HG03460 (cell line): ENCODE measurements around the gene IL17RD.
A peak's percentile ranks its signal among the peaks of the same experiment; 100 is the strongest.

Experiments used
- ATAC-seq: cut with Tn5 transposase; IDR thresholded peaks from one replicate; pipeline ENCODE4 v1.9.1; 2021; ENCODE audit not compliant: unreplicated experiment

IL17RD gene

DNA sequence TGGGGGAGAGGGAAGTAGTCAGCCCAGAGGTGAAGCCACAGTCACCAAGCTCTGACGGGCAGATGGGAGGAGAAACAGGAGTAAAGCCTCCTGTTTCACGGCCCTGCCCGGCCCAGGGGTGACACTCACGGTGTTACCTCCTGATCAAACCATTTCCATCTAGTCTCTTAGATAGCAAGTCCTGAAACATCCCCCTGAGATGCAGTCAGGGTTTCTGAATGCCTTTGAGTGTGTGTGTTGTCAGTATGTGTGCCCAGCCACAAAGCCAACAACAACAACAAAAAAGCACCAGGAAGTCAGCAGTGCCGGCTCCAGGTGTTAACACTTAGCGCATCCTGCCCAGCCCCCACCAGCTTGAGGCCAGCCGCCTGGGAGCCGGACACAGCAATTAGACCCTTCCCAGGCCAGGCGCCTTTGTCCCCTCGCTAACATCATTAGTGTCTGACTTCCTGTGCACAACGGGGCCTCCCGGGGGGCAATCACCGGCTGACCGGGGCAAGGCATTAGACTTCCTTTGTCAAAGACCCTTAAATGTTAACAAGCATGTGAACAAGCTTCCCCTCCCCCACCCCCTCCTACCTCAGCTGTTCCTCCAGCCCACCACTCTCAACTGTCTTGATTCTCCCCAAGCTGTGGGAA is 34.5 kb downstream of the IL17RD start:
- no peak for ATAC-seq

DNA sequence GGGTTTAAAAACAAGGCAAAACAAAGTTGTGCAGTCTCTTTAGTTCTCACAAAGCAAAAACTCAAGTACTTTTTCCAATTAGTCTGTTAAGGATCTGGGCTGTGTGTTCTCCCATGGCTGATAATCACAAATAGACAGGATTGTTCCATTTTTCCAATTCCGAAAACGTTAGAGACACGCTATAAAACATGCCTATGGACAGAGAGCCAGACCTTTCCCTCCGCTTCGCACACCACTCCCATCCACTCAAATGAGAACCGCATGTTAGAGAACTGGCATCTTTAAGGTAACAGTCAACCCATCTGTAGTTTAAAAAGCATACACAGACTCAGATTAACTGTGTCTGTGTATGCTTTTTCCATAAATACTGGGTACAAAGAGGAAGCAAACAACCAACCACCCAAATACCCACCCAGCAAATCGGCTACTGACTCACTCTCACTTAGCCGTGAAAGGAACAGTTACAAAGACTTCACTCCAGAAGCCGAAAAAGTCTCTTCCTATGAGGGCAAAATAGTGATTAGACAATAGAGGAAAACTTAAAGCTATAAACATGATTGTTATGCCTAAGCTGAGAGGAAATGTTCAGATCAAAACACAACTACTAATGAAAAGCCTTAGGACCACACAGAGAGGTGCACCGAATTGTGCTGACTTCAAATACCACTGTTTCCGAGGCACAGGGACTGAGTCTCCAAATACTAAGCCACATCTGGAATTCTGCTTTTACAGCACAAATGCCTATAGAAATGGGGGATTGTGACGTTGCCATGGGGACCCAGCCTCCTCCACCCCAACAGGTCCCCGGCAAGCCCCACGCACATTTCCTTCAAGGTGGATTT is 36.1 kb downstream of the IL17RD start:
- ATAC-seq = no peak

DNA sequence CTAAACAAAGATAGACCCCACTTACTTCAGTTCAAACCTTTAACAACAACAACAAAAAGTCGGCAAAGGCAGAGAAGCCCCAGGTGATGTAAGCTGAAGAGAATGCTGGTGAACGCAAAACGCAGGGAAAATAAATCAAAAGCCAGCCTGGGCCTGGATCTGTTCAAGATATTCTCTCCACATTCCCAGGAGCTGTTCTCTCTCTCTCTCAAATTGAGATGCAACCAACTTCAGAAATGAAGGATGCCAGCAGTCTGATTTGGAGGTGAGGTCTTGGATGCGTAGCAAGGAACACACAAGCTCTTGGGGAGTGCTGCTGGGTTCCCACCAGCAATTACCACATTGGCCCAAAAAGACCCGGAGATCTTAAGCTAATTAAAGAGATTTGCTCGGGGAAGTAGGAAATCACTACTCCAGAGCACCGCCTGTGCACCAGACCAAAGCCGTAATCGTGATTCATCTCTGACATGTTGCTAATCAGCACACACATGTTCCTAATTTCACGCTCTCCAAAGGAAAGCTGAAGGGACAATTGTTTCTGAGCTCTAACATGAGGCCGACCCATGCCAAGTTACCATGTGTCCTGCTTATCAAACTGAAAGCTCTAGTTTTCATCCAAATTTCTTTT is 37.1 kb downstream of the IL17RD start:
- ATAC-seq = no peak

DNA sequence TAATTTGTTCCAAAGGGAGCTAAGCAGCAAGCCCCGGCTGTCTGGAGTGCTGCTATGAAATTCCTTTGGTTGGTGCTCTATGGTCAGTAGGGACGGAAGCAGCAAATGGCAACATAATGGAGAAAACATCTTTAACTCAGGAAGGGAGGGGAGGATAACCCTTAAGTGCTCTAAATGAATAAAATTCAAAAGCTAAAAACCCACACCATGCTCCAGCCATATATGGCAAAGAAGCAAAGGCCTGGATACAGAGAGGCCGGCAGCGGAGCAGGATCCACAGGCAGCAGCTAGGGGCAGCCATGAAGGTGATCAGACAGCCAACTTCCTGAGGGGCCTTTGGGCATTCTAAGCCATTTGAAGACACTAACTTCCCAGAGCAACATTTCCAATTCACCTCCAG is 38.9 kb downstream of the IL17RD start:
- no peak for ATAC-seq

DNA sequence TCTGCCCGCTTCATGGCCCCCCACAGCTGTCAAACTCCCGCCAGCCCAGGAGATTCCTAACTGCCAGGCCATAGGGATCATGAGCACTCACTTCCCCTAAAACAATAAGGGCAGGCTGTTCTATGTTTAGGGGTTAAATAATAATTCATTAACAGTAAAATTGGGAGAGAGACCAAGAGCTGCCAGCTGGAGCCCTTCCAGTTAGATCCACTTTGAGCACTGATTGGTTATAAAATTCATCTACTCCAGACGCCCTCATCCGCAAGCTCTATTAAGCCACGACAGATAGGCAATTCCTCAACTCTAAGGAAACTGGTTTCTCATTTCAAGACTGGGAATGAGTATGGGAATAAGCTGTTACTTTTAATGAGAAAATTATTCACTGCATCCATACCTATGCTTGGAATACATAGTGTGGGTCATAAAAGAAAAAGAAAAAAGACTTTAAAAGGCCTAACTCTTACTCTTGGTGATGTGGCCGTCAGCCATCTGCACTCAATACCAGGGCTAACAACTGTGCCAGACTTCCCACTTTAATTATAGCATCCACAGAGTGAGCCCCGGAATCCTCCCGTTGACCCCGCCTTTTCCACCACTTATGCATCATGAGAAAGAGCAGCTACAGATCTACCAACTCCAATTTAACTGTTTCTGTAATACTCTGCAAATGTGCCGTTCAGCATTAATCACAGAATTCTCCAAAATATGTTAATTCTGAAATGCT is 44.5 kb downstream of the IL17RD start:
- ATAC-seq = no peak

DNA sequence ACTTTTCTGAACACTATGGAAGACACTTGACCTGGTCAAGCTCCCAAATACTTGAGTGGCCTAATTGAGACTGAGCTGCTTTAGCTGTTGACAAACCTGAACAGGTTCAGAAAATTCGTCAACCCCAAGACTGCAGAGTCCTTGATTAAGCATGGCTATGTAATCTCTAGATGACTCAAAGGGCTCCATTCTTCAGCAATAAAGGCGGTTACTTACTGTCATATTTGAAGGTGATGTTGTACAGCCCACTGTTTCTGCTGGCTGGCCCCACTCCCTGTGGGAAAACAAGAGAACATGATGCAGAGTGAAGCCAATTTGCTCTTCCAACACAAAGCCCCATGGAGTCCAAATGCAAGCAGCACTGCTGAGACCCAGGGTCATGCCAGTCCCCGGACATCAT is 45.1 kb downstream of the IL17RD start:
- ATAC-seq = no peak

DNA sequence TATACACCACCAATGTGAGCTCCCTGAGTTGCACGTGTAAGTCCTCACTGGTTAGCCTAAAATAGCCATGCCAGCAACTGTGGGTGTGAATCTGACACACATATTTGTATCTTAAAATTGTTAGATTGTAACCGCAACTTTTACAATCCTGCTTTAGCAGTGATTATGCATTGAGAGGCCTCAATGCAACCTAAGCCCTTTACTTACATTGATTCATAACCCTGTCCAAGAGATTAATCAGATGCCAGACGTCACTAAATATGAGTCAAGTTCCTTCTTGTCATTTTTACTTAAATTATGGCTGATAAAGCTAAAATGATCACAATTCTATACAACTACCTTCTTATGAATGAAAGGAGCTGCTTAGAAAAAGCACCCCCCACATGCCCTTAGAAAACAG is 46.9 kb downstream of the IL17RD start:
- no peak for ATAC-seq

DNA sequence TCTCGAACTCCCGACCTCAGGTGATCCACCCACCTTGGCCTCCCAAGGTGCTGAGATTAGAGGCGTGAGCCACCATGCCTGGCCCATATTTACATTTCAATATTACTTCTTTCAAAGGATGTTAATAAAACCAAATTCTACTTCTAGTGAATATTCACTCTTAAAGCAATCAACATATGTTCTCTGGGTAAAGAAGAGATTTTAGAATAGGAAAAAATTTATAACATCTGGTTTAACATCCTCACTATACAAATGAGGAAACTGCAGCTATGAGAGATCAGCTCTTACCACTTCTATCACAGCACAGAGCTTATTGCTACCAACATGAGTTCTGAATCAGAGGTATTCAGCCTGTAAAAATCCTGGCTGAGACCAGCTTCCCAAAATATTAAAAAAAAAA is 48.7 kb downstream of the IL17RD start:
- no peak for ATAC-seq

DNA sequence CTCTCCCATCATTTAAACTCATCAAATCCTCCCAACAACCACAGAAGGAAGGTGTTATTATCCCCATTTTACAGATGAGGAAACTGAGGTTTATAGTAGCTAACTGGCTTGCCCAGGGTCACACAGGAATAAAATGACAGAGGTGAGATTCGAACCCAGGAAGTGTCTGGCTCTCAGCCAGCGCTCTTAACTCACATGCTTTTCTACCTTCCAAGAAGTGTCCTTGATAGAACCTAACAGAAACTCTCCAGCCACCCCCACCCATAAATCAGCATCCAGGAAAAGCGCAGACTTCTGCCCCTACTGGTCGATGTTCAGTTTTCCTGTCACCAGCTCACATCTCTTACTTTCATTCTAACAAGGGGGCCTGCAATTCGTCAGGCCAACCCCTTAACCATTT is 52.9 kb downstream of the IL17RD start:
- no peak for ATAC-seq

DNA sequence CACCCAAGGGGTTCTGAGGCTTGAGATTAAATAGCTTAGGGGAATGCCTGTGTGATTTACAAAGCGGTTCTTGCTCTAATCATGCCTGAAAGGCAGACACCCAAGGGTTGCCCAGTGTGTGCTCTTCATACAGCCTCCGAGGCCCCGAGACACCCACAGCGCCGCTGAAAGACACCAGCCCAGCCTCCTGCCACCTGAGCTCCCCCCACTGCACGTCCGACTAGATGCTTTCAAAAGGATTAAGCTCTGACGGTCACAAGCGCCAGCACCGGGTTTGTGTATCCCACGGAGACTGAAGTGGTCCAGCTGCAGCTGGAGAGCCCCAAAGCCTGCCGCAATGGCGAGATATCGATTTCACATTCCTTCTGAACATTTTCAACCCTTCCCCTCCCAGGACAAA is 54.4 kb downstream of the IL17RD start:
- no peak for ATAC-seq

DNA sequence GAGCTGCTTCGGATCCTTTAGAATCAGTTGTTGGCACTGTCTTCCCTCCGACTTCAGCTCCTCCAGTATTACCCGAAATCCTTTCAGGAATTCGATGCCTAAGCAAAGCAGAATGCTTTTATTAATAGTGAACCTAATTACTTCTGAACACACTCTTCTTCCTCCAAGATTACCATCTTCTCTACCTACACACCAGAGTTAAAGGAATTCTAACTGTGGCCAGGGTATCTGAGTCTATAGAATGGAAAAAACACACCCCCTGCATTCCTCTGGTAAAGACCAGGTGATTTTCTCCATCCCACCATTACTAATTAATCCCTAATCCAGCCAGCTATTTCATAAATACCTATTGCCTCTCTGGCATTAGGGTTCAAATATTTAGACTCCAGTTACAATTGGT is 54.9 kb downstream of the IL17RD start:
- no peak for ATAC-seq

DNA sequence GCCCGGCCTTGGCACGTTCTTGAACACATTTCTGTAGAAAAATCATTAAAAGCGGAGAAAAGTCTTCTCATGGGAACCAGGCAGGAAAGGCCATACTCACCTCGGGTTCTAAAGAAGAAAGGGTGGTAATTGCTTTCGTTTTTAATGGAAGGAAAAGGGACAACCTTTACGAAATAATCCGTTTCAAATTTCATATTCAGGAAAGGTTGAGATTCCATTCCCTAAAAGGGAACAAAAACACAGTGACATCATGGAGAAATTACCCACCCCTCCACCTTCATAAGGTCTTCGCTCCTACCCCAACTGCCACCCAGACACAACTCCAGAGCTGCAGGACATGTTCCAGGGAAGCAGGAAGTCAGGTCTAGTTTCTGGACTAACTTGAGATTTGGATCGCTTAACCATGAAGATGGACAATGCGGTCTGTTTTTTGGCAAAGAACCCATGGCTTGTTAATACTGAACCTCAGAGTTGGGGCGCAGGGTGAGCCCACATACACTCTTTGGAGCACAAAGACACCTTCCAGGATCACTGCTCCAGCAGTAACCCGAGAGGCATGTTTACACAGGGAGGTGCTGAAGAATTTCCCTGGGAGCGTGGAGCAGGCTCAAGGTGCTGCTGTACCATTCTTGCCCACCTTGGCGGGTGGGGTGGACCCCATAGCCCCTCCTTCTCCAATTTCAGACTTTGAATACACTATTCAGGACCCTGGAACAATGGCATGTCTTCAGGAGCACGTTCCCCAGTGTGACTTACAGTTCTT is 55.5 kb downstream of the IL17RD start:
- ATAC-seq = no peak

DNA sequence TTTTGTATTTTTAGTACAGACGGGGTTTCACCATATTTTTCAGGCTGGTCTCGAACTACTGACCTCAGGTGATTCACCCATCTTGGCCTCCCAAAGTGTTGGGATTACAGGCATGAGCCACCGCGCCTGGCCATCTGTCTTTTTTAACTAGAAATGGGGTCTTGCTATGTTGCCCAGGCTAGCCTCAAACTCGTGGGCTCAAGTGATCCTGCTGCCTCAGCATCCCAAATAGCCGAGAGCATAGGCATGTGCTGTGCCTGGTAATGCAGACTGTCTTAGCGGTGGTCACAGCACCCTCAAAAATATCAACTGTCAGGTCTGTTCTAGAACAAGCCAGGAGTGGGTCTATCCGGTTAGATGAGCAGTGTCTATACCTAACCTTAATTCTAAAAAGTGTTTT is 56.5 kb downstream of the IL17RD start:
- no peak for ATAC-seq

DNA sequence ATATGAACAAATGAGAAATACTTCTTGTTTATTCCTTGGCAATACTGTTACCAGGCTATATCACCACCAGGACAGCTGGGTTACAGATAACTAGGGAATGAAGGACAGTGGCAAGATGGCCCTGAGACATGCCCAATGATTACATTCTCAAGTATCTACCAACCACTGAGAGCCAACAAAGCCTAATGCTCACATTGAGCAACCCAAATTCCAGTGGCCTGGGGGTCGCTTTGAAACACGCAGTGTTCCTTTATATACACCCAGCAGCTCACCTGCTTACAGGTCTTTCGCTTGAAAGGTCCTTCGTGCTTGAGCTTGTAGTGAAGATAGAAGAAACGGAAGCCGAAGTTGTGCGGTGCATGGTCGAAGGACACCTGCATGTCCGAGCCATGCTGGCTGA is 59.6 kb downstream of the IL17RD start:
- no peak for ATAC-seq

DNA sequence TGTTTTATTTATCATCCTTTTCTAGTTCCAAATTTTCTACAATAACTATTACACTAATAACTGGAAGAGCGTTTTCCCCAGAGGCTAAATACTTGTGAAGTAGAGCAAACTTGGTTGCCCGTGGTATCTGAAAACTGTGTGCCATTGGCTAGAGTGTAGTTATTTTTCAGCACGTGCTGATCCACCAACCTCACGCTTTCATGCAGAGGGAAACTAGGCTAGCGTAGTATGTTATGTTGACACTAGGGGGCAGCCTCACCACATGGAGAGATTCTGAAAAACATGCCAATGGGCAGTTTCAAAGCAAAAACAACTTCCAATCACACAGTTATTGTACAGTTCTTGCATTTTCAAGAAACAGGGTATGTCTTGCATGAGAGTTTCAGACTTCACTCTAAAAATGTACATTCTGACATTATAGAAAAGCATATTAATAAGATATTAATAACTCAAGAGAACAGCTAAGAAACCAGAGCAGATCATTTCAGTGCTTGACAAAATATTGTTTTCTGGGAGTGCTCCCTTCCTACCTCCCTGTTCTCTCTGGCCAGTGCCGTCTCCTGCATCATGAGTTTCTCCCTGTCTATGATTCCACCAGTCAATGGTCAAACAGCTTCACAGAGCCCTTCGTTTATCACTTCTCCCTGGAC is 65.0 kb downstream of the IL17RD start:
- ATAC-seq = peak; percentile 57

DNA sequence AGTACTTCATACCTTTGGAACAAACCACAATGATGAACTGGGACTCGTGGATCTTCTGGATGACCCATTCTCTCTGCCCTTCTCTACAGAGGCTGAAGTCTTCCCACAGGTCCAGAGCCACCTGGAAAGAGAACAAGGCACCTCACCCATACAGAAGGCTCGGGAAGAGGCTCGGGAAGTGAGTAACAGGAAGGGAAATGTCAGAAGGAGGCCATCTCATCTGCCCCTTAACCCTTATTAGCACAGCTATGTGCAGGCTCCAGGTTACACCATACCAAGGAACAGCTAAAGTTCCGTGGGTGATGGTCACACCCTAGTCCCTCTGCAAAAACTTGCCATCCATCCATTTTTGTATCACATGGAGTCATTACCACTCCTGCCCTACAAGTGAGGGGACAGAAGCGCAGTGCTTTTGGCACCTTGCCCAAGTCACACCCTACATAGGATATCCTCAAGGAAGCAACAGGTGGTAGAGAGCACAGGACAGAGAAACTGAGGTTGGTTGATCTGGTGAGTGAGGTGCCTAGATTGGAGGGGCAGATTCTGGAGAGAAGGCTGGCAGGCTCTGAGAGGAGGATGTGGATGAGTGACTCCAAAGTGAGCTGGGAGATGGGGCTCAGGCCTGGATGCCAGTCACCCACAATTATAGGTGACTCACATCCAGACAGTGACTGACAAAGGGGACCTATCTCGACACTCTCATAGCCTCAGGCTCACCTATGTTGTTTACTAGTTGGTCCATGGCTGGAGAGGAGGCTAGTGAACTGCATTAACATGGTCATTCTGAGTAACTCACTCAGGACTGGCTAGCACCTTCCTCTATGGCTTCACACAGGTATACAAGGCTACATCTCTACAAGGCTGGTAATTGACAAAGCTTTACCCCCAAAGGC is 66.5 kb downstream of the IL17RD start:
- ATAC-seq = no peak

DNA sequence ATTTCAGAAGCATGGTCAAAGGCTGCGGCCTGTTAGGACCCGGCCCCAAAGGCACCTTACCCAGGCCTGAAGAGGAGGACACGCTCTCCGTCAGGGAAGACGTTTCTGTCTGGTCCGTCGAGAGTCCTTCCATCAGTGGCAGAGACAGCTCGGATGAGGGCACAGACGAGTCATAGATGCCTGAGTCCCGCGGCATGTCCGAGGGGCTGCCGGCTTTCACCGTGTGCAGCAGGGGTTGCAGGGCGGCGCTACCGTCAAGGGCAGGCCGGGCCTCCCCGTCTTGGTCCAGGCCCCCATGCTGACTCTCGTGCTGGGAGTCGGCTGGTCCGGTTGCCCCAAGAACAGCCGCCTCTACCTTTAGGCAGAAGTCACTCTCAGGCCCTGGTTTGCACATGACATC is 67.6 kb downstream of the IL17RD start:
- no peak for ATAC-seq

DNA sequence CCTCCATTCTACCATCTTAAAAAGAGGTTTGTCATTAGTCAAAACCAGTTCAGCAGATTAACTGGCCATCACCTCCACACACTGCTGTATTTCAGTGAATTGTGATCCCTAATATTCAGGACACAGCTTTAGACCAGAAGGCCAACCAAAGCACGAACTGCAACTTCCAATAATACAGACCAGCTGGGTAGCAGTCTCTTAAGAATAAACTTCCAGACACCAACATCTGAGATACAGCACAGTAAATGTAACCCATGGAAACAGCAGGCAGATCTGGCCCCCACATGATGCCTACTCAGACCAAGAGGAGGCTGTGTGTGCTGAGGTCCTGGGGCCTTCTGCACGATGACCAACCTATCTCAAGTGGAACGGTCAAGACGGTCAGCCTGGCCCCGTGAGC is 69.8 kb downstream of the IL17RD start:
- no peak for ATAC-seq

DNA sequence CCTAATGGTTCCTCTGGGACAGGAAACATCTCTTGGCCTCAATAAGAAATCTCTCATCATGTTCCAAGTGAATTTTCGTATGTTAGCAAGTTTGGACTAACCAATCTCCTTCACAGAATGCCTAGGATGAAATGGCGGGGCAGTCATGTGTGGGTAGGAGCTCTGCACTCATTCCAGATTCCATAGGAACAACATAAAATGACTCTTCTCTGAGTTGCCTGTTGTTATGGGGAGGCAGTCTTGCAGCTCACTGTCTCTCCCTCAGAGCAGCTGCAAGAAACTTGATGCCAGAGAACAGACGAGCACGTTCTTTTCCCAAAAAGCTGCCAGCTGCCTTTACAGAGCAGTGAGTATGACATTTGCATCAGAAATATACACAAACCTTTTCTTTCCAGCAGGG is 70.6 kb downstream of the IL17RD start:
- ATAC-seq = no peak
